ENCODE results near the gene ANKRD23.

DNA sequence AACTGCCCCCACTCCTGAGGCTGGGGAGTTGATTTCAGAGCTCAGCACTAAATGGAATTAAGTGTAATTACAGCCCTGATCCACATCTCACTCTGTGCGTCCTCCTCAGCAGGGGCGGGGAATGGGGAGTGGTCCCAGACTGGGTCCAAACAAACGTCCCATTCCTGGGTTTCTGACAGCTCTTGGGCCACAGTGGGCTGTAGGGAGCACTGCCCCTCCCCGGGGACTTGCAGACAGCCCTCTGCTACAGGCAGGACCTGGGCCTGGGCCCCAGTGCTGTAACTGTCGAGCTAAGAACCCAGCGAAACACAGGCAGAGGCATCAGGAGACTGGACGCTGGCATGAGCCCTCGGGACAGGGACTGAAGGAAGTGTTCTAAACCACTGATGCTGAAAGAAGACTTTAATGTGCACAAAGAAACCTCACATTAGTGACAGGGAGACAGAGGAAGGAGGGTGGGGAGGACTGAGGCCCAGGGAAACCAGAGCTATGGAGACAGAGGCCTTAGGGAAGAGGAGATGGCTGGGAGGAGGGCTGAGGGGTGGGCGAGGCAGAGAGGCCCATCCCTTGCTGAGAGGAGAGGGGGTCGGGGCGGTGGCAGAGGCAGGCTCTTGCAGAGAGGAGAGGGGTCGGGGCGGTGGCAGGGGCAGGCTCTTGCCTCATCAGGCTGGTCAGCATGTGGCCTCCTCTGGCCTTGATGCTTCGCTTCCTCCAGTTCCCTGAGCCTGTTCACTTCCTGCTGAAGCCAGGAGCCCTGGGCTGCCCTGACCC is 31.9 kb upstream of the ANKRD23 start:
- no peak for TF ChIP-seq POLR2A (IDR thresholded peaks at IDR 0.05)
- TF ChIP-seq, protein P1, sequence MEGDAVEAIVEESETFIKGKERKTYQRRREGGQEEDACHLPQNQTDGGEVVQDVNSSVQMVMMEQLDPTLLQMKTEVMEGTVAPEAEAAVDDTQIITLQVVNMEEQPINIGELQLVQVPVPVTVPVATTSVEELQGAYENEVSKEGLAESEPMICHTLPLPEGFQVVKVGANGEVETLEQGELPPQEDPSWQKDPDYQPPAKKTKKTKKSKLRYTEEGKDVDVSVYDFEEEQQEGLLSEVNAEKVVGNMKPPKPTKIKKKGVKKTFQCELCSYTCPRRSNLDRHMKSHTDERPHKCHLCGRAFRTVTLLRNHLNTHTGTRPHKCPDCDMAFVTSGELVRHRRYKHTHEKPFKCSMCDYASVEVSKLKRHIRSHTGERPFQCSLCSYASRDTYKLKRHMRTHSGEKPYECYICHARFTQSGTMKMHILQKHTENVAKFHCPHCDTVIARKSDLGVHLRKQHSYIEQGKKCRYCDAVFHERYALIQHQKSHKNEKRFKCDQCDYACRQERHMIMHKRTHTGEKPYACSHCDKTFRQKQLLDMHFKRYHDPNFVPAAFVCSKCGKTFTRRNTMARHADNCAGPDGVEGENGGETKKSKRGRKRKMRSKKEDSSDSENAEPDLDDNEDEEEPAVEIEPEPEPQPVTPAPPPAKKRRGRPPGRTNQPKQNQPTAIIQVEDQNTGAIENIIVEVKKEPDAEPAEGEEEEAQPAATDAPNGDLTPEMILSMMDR (IDR thresholded peaks at IDR 0.05), result no peak
